ENCODE data around the gene TBPL2. TPM values are rescaled to one million over a fixed set of nuclear protein-coding genes. Genes with fewer than 3 reads are reported as not detected.

TBPL2 gene
- total RNA-seq, 6 experiments from 2014 or later: not detected

DNA sequence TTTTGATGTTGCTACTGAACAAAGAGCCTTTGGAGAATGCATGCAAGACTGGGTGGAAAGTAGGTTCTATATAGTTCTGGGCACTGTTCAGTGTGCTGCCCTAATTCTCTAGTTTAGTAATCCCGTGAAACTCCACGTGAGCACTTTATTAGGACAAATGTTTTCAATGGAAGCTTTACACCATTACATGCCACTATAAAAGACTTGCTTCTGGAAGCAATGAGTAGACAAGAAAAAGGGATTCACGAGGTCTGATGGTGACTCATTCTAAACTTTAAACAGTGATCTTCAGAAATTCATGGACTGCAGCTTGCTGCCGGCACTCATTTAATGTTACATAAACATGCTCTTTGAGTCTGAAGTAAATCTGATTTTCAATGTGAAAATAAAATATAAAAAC, 51.1 kb downstream of the TBPL2 start:
- peak; percentile 84 for DNase-seq
- Mint-ChIP-seq H3K9me3 (no peaks in the 10 kb centered on the region), H3K27ac (peak overlapping the region; percentile 91), H3K36me3 (ENCODE audit: low read depth) (peaks cover 40% of the 10 kb centered on the region), H3K4me3 (peak overlapping the region; percentile 60), H3K27me3 (ENCODE audit: insufficient read depth) (peaks cover 2% of the 10 kb centered on the region; the same call in 1 of the 2 replicates), H3K4me1 (ENCODE audit: low read depth) (peaks cover 40% of the 10 kb centered on the region)
- no peak for TF ChIP-seq CTCF (IDR thresholded peaks at IDR 0.05)

- H3K4me3 Mint-ChIP-seq: peak overlapping the region; percentile 5; the same call in 1 of the 2 replicates
- H3K9me3 Mint-ChIP-seq: no peaks in the 10 kb centered on the region
- peaks cover 41% of the 10 kb centered on the region for H3K36me3 Mint-ChIP-seq (ENCODE audit: low read depth)
- peak; percentile 77 for DNase-seq
- peaks cover 52% of the 10 kb centered on the region for H3K4me1 Mint-ChIP-seq (ENCODE audit: low read depth)
- H3K27me3 Mint-ChIP-seq (ENCODE audit: insufficient read depth): peaks cover 2% of the 10 kb centered on the region; the same call in 1 of the 2 replicates
- no peak for TF ChIP-seq CTCF (IDR thresholded peaks at IDR 0.05)
- H3K27ac Mint-ChIP-seq: peak overlapping the region; percentile 91
Measured at GRCh38 chr14:55388160-55388559, 52.3 kb downstream of the TBPL2 start.

- H3K27ac Mint-ChIP-seq: no peak overlapping the region
- TF ChIP-seq CTCF (IDR thresholded peaks at IDR 0.05): no peak
- H3K36me3 Mint-ChIP-seq (ENCODE audit: low read depth): peaks cover 39% of the 10 kb centered on the region
- H3K4me3 Mint-ChIP-seq: no peak overlapping the region
- H3K9me3 Mint-ChIP-seq: no peaks in the 10 kb centered on the region
- H3K4me1 Mint-ChIP-seq (ENCODE audit: low read depth): peaks cover 63% of the 10 kb centered on the region
- peaks cover 2% of the 10 kb centered on the region; the same call in 1 of the 2 replicates for H3K27me3 Mint-ChIP-seq (ENCODE audit: insufficient read depth)
- no peak for DNase-seq
Measured at GRCh38 chr14:55387121-55387520, 53.3 kb downstream of the TBPL2 start.

DNA sequence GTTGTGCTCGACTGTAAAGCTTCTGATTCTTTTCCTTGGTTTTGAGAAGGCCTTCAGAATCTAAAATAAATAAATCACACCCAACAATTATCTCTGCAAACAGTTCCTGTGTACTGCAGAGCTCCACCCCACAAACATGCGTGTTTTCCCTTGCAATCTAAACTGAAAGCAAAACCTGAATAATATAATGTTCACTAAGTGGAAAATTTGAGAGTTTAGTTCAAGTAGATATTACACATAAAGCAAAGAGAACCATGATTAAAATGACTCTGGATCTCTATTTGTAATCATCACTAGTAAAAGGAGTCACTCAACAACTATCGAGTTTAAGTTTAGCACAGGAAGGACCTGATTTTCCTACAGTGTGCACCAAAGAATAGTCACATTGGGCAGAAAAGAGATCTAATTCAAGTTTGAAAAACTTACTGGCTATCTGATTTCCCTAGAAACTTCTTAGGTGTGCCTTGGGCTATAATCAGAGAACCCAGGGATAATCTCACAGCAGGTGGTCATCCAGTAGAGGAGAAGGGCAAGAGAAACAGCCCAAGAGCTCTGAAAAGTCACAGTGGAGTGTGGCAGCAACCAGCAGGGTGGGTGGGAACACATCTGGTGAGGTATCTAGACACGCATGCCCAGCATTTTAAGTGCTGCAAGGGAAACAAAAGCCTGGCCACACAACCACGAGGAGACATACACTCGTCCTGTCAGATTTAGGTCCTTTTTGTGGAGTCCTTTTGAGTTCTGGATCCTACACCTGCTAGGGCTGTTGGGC, 54.2 kb downstream of the TBPL2 start:
- no peak for TF ChIP-seq CTCF (IDR thresholded peaks at IDR 0.05)
- no peaks in the 10 kb centered on the region for H3K9me3 Mint-ChIP-seq
- H3K27ac Mint-ChIP-seq: no peak overlapping the region
- peaks cover 2% of the 10 kb centered on the region; the same call in 1 of the 2 replicates for H3K27me3 Mint-ChIP-seq (ENCODE audit: insufficient read depth)
- no peak overlapping the region for H3K4me3 Mint-ChIP-seq
- peaks cover 72% of the 10 kb centered on the region for H3K4me1 Mint-ChIP-seq (ENCODE audit: low read depth)
- peaks cover 39% of the 10 kb centered on the region for H3K36me3 Mint-ChIP-seq (ENCODE audit: low read depth)
- no peak for DNase-seq

- Mint-ChIP-seq H3K27me3 (ENCODE audit: insufficient read depth) (peaks cover 2% of the 10 kb centered on the region; the same call in 1 of the 2 replicates), H3K36me3 (ENCODE audit: low read depth) (peaks cover 45% of the 10 kb centered on the region), H3K4me1 (ENCODE audit: low read depth) (peaks cover 66% of the 10 kb centered on the region), H3K9me3 (no peaks in the 10 kb centered on the region), H3K27ac (no peak overlapping the region), H3K4me3 (no peak overlapping the region)
- TF ChIP-seq CTCF (IDR thresholded peaks at IDR 0.05): no peak
- DNase-seq: no peak
Measured at GRCh38 chr14:55384536-55384935, 55.9 kb downstream of the TBPL2 start.

Data from HFFc6 (cell line).